HUES6 (cell line): ENCODE data around the gene SDF2L1.
"Not testable (repeated sequence)": the region's sequence is repeated elsewhere in the genome, so short reads cannot be mapped to it uniquely, and the experiment has no call there.

Experiments used
- H3K27ac ChIP-seq: 2 replicates; pipeline ENCODE4 v1.7.0; 2013; ENCODE audit warnings: low read depth, mild to moderate bottlenecking, low read length, inconsistent platforms
- H3K27me3 ChIP-seq: 2 replicates; pipeline ENCODE4 v1.6.1; 2013; ENCODE audit warnings: low read length; ENCODE audit not compliant: control insufficient read depth, insufficient read depth
- H3K36me3 ChIP-seq: 2 replicates; pipeline ENCODE4 v1.6.1; 2013; ENCODE audit warnings: low read length; ENCODE audit not compliant: control insufficient read depth, insufficient read depth
- H3K4me1 ChIP-seq: 2 replicates; pipeline ENCODE4 v1.6.1; 2013; ENCODE audit warnings: low read length; ENCODE audit not compliant: control insufficient read depth, insufficient read depth
- H3K4me3 ChIP-seq: 2 replicates; pipeline ENCODE4 v1.5.1; 2013; ENCODE audit warnings: low read depth, low read length
- H3K9ac ChIP-seq: one replicate; pipeline ENCODE4 v1.6.1; 2013; ENCODE audit warnings: mild to moderate bottlenecking, low read length
- H3K9me3 ChIP-seq: 2 replicates; pipeline ENCODE4 v1.6.1; 2013; ENCODE audit warnings: low read depth, low read length; ENCODE audit not compliant: control insufficient read depth, insufficient read depth

SDF2L1 gene

DNA sequence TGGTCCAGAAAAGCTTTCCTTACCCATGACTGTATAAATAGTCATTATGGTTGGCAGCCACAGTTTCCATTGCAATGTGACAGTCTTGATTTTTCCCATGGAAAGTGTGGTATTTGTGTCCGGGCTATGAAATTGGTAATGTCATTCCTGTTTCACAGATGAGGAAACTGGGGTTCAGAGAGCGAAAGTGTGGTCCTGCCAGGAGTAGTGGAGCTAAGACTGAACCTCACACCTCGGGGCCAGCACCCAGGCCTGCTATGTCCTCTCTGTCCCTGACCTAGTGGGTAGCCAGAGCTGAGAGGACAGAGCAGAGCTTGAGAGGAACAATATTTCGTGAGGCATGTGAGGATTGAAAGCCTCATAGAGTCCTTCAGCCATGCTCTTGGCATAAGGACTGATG is 11.1 kb upstream of the SDF2L1 start:
- H3K4me3 ChIP-seq, result no peak overlapping the region
- peaks cover 10% of the 10 kb centered on the region for H3K36me3 ChIP-seq
- peaks cover 3% of the 10 kb centered on the region; the same call in 1 of the 2 replicates for H3K27me3 ChIP-seq
- peaks cover 4% of the 10 kb centered on the region; the same call in 1 of the 2 replicates for H3K4me1 ChIP-seq
- no peaks in the 10 kb centered on the region for H3K9me3 ChIP-seq
- no peak overlapping the region for H3K9ac ChIP-seq
- H3K27ac ChIP-seq, result no peak overlapping the region

DNA sequence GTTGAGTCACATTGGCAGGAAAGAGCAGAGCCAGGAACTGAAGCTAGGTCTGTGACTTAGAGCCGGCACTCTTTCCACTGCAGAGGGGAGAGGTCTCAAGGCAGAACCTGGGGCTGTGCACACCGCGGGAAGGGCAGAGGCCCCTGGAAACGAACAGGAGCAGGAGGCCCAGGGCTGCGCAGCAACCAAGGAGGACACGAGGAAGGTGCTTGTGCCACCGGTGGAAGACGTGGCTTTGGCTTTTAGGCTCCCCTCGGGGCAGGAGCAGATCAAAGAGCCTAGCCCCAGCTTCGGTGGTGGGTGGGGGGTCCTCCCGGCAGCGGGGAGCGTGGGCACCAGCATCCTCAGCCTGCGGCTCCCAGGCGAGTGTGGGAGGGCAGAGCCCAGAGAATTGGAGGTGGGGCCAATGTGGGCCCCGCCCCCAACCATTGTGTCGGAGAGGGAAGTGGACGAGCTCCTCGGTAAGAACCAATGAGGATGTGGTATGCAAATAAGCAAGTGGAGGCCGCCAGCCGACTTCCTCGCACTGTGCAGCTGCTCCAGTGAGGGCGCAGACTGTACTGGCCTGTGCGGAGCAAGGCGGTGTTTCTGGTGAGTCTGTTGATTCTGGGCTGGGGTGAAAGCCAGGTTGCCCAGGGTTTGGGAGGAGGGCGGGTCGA is 9.7 kb upstream of the SDF2L1 start, which contains the start of gene CCDC116:
TSS of gene CCDC116 (plus strand) at position 524 of the 659 bp plus-strand sequence. CDS start 422 bp downstream, outside the sequence.
- Histone ChIP-seq H3K27ac (no peak within 1 kb of the TSS), H3K9ac (no peak within 1 kb of the TSS), H3K4me3 (no peak within 1 kb of the TSS), H3K4me1 (peaks cover 4% of the 10 kb centered on the region; the same call in 1 of the 2 replicates), H3K36me3 (peaks cover 10% of the 10 kb centered on the region), H3K27me3 (peaks cover 4% of the 10 kb centered on the region; the same call in 1 of the 2 replicates), H3K9me3 (no peaks in the 10 kb centered on the region)

GRCh38 chr22:21632931-21633330 is 9.2 kb upstream of the SDF2L1 start:
- Histone ChIP-seq H3K4me3 (no peak overlapping the region), H3K27me3 (peaks cover 4% of the 10 kb centered on the region; the same call in 1 of the 2 replicates), H3K36me3 (peaks cover 6% of the 10 kb centered on the region), H3K27ac (no peak overlapping the region), H3K4me1 (peaks cover 4% of the 10 kb centered on the region; the same call in 1 of the 2 replicates), H3K9ac (no peak overlapping the region), H3K9me3 (no peaks in the 10 kb centered on the region)

DNA sequence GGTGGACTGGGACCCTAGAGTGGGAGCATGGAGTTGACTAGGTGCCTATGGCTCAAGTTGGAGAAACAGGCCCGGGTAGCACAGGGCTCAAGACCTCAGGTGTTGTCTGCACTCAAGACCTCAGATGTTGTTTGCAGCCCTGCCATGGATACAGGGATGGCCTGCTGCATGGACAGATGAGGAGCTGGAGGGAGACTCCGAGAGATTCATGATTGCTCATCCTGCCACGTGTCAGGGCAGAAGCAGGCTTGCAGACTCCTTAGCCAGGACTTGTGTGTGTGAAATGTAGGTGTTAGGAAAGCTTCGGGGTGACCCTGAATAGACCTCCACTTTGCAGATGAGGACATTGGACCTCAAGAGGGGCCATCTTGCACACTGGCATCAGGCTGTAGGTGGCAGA is 8.6 kb upstream of the SDF2L1 start:
- H3K9me3 ChIP-seq, result no peaks in the 10 kb centered on the region
- H3K9ac ChIP-seq, result no peak overlapping the region
- peaks cover 4% of the 10 kb centered on the region; the same call in 1 of the 2 replicates for H3K4me1 ChIP-seq
- no peak overlapping the region for H3K4me3 ChIP-seq
- peaks cover under 1% of the 10 kb centered on the region; the same call in 1 of the 2 replicates for H3K36me3 ChIP-seq
- no peak overlapping the region for H3K27ac ChIP-seq
- peaks cover 4% of the 10 kb centered on the region; the same call in 1 of the 2 replicates for H3K27me3 ChIP-seq

GRCh38 chr22:21634081-21634480 is 8.0 kb upstream of the SDF2L1 start:
- Histone ChIP-seq H3K4me3 (no peak overlapping the region), H3K4me1 (peaks cover under 1% of the 10 kb centered on the region; the same call in 1 of the 2 replicates), H3K9me3 (no peaks in the 10 kb centered on the region), H3K27me3 (peaks cover 4% of the 10 kb centered on the region; the same call in 1 of the 2 replicates), H3K27ac (no peak overlapping the region), H3K9ac (no peak overlapping the region), H3K36me3 (no peaks in the 10 kb centered on the region)

DNA sequence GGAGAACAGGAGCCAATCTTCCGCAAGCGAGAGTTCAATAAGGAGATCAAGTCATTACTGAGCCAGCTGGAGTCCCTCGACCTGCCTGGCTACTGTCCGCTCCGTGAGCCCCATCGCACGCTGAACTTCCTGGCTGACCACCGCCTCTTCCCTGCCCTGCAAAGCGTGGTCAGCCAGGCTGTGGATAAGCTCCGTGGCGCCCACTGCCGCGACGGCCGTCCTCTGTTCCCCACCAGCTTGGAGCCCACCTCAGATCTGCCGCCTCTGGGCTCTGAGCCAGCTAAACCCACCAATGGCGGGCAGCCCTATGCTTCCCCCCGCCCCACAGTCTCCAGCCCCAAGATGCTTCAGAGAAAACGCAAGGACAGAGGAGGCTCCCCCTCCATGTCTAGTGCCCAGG is 7.3 kb upstream of the SDF2L1 start:
- H3K4me3 ChIP-seq, result no peak overlapping the region
- no peaks in the 10 kb centered on the region for H3K9me3 ChIP-seq
- peaks cover 4% of the 10 kb centered on the region; the same call in 1 of the 2 replicates for H3K27me3 ChIP-seq
- no peak overlapping the region for H3K9ac ChIP-seq
- no peak overlapping the region for H3K27ac ChIP-seq
- no peaks in the 10 kb centered on the region for H3K36me3 ChIP-seq
- no peaks in the 10 kb centered on the region for H3K4me1 ChIP-seq

DNA sequence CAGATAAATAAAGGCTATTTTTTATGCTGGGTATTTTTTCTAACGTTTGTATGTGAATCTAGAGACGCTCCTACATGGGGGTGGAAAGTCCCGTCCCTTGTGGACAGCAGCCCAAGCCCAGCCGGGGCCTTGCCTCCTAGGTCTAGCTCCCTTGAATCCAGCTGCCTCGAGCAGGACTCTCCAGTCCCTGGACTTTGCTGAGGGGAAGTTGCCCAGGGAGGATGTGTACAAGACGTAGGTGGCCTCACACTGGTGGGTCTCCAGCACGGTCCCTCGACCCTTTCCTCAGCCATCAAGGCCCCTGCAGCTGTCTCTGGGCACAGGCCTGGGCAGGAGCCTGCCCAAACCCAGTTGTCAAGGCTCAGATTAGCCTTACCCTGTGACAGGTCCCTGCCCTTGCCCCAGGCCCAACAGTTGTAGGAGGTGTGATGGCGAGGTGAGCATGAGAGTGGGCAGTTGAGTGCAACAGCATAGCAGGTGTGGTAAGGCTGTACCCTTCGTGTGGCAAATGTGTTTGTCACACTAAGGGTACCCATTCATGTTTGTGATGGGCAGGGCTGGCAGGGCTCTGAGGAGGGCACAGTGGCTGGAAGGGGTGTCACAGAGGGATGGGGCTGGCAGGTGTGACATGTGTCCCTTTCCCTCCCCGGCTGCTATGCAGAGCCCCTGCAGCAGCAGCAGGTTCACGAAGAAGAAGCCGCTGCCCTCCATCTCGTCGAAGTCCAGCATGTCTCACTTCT is 6.2 kb upstream of the SDF2L1 start:
- H3K9ac ChIP-seq, result no peak overlapping the region
- H3K27ac ChIP-seq, result no peak overlapping the region
- H3K4me1 ChIP-seq, result no peaks in the 10 kb centered on the region
- H3K9me3 ChIP-seq, result no peaks in the 10 kb centered on the region
- no peaks in the 10 kb centered on the region for H3K36me3 ChIP-seq
- no peak overlapping the region for H3K4me3 ChIP-seq
- peaks cover 8% of the 10 kb centered on the region; the same call in 1 of the 2 replicates for H3K27me3 ChIP-seq

- Histone ChIP-seq H3K36me3 (no peaks in the 10 kb centered on the region), H3K4me1 (peaks cover 4% of the 10 kb centered on the region; the same call in 1 of the 2 replicates), H3K9me3 (no peaks in the 10 kb centered on the region), H3K27me3 (peaks cover 8% of the 10 kb centered on the region; the same call in 1 of the 2 replicates), H3K27ac (no peak overlapping the region), H3K4me3 (no peak overlapping the region), H3K9ac (no peak overlapping the region)
Observed at GRCh38 chr22:21636629-21637218, 5.4 kb upstream of the SDF2L1 start.

DNA sequence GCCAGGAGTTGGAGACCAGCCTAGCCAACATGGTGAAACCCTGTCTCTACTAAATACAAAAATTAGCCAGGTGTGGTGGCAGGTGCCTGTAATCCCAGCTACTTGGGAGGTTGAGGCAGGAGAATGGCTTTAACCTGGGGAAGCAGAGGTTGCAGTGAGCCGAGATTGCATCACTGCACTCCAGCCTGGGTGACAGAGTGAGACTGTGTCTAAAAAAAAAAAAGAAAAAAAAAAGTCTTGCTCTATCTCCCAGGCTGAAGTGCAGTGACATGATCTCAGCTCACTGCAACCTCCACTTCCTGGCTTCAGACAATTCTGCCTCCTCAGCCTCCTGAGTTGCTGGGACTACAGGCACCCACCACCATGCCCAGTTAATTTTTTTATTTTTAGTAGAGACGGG is 4.7 kb upstream of the SDF2L1 start:
- not testable (repeated sequence) for H3K4me3 ChIP-seq, H3K27me3 ChIP-seq, H3K27ac ChIP-seq, H3K9me3 ChIP-seq, H3K9ac ChIP-seq, H3K4me1 ChIP-seq, H3K36me3 ChIP-seq

GRCh38 chr22:21639359-21639758 is 2.7 kb upstream of the SDF2L1 start:
- Histone ChIP-seq H3K4me3 (no peak overlapping the region), H3K4me1 (peaks cover 7% of the 10 kb centered on the region; the same call in 1 of the 2 replicates), H3K9me3 (no peaks in the 10 kb centered on the region), H3K27ac (no peak overlapping the region), H3K27me3 (peaks cover 8% of the 10 kb centered on the region; the same call in 1 of the 2 replicates), H3K9ac (no peak overlapping the region), H3K36me3 (peaks cover 5% of the 10 kb centered on the region)
